GM20000 (cell line): Measurements from ENCODE around the gene SS18L1.

ENCODE experiments used
- DNase-seq: peaks from one replicate; pipeline ENCODE4 v3.0.0; 2012; ENCODE audit warnings: low spot score
- CTCF ChIP-seq: IDR thresholded peaks from 2 replicates; pipeline ENCODE4 v1.5.1; 2012; ENCODE audit warnings: mild to moderate bottlenecking, control low read depth; ENCODE audit errors: extremely low read depth, missing control alignments

Gene SS18L1

GRCh38 chr20:62219101-62219991 lies 75.8 kb downstream of the SS18L1 start:
- TF ChIP-seq CTCF = no peak
- peak; percentile 41 for DNase-seq

- TF ChIP-seq CTCF = no peak
- peak; percentile 91 for DNase-seq
Measured at GRCh38 chr20:62219992-62220665, 76.6 kb downstream of the SS18L1 start, which contains the start of gene HRH3. HRH3 (minus strand) TSS chr20:62220278; CDS start chr20:62219970, 308 bp downstream.

GRCh38 chr20:62220666-62221568 lies 77.3 kb downstream of the SS18L1 start:
- no peak for TF ChIP-seq CTCF
- DNase-seq = peak; percentile 42

- TF ChIP-seq CTCF = no peak
- DNase-seq = no peak
Measured at GRCh38 chr20:62222266-62222850, 78.8 kb downstream of the SS18L1 start.

GRCh38 chr20:62222972-62223371 lies 79.4 kb downstream of the SS18L1 start:
- no peak for DNase-seq
- TF ChIP-seq CTCF = no peak

- no peak for TF ChIP-seq CTCF
- no peak for DNase-seq
Measured at GRCh38 chr20:62223571-62223970, 80.0 kb downstream of the SS18L1 start.
